Stimulated activated CD8-positive, alpha-beta memory T cell treated with anti-CD3 and anti-CD28 coated beads, Interleukin-15, amount 100 ng/mL, for 48 hours (primary cell): ENCODE data around the gene BBLN.
A peak's percentile ranks its signal among the peaks of the same experiment; 100 is the strongest.

Source experiments
- DNase-seq, 2 donors: peaks; one replicate each; pipeline ENCODE4 v3.0.0-alpha.2; 2020; ENCODE audit warnings: low read depth in 2 of 2

BBLN gene

DNA sequence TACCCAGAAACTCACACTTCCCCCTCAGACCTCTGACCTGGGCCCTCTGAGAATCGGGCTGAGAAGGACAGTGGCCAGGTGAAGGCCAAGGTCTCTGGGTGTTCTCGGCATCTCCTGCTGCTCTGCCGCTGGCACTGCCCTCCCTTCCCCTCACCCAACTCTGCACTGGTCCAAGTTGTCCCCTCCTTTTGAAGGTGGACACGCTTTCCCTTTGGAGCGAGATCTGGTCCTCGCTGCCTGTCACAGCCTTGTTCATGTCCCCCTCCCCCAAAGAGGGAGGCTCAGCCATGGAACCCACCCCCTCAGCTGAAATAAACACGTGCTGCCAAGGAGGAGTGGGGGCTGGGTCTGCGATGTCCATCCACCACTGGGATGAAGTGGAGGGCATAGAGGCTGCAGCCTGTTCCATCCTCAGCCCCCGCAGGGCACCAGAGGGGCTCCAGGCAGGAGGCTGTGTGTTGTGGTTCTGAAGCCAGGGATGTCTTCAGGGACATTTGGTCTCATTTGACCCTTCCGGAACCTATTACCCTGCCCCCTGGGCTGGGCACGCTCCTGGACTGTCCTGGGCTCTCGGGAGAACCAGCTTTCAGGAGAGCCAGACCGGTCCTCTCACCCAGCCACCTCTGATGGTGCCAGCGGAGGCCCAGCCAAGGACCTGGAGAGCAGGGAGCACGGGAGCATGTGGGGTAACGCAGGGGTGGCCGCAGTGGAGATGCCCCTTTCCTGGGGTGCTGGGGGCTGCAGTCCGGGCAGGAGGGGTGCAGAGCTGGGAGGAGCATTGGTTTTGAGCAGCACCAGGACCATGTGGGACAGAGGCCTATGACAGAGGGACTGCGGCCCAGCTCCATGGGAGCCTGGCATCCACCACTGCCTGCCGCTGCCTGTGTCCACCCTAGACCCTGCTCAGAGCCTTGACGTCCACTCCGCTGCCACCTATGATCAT lies 15.6 kb upstream of the BBLN start:
- DNase-seq: no peak

DNA sequence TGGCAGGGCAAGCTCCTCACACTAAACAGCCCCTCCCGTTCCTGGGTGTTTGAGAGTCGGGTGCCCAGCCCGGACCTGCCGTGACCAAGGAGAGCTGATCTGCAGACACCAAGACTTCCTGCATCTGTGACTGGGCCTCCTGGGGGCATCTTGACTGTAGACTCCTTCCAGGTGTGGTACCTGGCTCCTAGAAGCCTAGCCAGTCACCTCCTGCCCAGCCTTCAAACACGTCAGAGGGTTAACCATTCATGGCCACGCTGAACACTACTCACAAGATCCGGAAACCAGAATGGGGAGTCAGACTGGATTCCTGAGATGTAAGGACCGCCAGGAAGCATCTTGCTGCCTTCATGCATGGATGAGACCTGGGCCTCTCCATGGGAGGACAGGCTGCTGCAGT lies 14.5 kb upstream of the BBLN start:
- no peak for DNase-seq

DNA sequence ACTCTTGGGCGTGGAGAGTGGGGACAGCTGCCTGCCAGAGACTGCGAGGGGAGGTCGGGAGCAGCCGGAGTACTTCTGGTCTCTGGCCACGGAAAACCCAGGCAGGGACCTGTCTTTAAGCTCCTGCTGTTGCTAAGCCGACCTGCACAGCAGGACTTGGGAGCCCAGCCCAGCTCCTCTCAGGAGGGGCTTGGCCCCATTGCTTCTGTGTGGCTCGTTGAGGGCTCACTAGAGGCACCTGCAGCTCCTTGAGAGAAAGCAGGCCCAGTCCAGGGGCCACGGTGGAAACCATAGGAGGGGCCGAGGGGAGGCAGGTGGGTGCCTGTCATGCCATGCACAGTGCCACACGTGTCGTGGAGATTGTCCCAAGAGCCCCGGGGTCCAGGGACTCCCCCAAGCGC lies 14.1 kb upstream of the BBLN start:
- DNase-seq: no peak

DNA sequence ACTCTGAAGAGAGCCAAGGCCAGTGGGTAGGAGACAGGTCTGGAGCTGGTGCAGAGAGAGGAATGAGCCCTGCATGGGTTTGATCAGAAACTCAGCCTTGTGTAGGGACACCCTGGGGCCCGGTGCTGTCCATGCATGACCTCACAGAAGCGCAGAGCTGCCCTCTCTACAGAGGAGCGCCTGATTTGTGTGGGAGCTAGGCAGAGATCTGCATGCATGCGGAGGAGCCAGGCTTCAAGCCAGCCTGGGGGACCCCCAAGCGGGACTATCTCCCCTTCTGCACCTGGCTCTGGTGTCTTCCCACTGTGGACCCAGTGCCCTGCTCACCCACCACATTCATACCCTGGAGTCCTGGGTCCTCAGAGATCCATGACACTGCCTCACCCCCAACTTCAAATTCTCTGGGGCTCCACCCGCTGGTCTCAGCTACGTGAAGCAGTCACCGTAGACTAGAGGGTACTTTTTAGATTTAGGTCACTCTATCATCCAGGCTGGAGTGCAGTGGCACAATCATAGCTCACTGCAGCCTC lies 13.4 kb upstream of the BBLN start:
- DNase-seq: no peak

DNA sequence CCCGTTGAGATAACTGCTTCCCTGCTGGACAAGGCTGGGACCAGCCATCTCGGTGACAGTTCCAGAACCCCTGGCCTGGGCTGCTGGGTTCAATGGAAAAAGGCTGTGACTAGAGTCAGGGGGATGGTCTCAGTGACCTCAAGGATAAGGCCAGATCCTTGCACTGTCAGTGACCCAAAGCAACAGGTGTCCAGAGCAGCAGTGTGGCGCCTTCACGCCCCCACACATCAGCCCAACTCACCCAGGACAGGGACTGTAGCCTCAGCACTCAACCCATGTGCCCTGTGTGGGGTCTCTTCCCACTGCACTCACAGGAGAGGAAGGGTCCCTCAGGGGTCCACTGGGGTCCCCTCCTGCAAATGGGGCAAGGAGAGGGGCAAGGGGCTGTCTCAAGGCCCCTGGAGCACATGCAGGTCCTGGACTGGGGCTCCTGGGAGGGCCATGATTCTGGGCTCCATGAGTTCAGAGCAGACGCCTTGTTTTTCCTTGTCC lies 11.5 kb upstream of the BBLN start:
- DNase-seq: no peak

DNA sequence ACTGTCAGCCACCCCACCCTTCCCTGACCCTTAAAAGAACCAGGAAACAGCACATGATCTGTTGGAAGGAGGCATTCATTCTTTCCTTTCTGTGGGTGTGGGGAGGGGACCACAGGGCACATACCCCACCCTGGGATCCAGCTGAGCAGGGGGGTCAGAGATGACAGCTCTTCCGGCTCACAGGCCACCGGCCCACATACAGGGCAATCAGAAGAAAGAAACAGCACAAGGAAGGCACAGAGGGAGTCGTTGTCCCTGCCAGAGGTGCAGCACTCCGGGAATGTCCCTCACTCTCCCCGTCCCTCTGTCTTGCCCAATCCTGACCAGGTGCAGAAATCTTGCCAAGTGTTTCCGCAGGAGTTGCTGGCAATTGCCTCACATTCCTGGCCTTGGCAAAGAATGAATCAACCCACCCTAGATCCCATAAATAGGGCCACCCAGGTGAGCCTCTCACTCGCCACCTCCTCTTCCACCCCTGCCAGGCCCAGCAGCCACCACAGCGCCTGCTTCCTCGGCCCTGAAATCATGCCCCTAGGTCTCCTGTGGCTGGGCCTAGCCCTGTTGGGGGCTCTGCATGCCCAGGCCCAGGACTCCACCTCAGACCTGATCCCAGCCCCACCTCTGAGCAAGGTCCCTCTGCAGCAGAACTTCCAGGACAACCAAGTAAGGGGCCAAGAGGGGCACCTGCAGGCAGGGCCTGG lies 10.9 kb upstream of the BBLN start, which contains the start of gene LCN2:
TSS of gene LCN2 (plus strand) at position 453 of the 701 bp plus-strand sequence. CDS start at position 526, 73 bp downstream.
- DNase-seq: no peak

DNA sequence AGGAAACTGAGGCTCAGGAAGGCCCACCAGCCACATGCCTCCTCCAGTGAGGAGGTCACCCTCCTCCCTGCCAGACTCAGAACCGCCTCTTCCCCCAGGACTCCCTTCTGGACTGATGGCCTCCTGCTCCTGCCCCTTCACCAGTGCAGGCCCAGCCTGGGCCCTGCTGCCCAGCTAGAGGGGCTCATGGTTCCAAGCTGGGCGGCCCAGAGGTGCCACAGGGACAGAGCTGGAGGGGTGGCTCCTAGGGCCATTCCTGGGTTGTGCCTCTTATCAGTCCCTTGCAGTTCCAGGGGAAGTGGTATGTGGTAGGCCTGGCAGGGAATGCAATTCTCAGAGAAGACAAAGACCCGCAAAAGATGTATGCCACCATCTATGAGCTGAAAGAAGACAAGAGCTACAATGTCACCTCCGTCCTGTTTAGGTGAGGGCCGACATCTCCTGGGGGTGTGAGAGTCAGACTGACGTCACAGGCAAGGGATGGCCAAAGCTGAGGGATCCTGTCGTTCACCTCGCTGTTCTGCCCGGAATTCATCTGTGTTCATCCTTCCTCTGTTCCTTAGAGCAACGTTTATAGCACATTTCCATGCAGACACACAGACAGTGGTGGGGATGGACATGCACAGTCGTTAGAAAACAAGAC lies 10.0 kb upstream of the BBLN start:
- DNase-seq: no peak

DNA sequence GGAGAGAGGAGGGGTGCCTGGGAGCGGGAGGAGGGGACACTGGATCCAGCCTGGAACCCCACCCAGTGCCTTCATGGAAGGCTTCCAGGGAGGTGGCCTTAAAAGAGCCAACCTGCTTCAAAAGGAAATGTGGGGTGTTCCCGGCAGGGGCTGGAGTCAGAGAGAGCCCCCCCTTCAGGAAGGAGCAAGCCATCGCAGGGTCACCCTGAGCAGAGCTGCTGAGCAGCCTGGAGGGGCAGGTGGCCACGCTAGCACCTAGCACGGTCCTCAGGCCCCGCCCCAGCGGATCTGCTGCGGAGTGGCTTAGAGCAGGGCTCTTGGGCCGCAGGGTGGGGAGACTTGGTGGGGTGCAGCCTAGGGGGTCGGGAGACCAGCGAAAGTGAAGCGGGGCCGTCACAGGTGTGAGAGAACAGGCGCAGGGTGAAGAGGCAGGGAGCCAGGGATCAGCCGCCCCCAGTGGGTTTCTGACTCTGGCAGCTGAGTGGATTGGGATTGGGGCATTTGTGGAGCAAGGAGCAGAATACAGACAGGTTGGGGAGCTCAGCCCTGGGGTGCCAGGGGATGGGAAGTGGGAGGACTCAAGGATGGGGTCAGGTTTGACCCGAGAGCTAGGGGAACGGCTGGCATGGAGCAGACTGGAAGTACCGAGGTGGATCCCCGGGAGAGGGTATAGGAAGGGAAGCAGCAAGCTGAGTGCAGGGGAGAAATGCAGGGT lies 9.3 kb upstream of the BBLN start:
- no peak for DNase-seq

DNA sequence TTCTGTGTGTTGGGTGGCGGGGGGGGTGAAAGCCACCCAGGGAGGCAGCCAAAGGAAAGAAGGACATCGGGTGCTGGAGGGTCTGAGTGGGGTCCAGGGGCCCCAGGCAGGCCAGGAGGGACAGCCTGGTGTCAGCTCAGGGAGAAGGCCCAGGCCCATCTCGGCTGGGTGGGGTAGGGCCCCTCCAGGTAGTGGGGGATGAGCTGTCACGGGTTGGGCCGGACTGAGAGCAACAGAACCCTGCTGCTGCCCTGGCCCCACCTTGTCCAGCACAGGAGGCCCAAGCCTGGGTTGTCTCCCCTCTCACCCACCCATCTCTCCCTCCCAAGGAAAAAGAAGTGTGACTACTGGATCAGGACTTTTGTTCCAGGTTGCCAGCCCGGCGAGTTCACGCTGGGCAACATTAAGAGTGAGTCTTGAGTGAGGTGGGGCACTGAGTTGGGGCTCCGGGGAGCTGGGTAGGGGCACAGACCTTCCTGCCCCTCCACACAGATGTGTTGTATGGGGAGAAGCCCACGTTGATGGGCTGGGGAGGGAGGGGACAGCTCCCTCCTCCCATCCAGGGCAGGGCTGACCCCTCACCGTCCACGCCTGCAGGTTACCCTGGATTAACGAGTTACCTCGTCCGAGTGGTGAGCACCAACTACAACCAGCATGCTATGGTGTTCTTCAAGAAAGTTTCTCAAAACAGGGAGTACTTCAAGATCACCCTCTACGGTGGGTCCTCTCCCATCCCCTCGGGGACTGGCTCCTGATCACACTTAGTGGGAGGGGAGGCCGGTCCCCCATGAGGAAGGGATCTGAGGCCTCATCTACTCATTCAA lies 8.5 kb upstream of the BBLN start:
- no peak for DNase-seq

DNA sequence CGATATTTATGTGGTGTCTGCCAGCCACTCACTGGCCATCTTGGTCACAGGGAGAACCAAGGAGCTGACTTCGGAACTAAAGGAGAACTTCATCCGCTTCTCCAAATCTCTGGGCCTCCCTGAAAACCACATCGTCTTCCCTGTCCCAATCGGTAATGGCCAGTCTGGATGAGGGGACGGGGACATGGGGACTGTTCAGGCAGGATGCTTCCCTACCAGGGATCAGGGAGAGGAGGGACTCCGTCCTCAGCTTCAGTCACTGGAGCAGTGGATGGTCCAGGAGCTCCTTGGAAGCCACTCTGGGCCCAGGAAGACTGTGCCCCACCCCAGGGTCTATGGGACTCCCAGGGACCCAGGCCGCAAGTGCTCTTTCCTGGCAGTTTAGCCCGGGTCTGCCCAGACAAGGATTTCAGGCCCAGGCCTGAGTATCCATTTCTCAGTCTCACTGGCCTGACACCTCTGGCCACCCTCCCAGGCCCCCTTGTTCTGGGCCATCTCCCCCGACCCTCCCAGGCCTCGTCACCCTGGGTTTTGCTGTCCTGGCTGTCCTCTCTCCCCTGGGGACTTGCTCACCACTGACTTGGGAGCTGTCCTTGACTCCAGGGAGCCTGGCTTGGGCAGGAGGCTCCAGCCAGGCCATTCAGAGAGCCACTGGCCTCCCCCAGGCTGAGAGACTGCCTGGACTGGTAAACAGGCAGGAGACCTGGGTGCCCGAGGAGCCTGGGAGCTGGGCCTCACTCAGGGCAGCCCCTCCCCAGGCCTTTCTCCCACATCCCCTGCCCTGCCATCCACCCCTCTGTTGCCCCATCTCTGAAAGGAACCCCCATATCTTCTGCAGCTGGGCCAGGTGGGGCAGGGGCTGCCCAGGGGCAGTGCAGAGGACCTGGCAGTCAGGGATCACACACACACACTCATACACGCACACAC lies 7.7 kb upstream of the BBLN start:
- no peak for DNase-seq

DNA sequence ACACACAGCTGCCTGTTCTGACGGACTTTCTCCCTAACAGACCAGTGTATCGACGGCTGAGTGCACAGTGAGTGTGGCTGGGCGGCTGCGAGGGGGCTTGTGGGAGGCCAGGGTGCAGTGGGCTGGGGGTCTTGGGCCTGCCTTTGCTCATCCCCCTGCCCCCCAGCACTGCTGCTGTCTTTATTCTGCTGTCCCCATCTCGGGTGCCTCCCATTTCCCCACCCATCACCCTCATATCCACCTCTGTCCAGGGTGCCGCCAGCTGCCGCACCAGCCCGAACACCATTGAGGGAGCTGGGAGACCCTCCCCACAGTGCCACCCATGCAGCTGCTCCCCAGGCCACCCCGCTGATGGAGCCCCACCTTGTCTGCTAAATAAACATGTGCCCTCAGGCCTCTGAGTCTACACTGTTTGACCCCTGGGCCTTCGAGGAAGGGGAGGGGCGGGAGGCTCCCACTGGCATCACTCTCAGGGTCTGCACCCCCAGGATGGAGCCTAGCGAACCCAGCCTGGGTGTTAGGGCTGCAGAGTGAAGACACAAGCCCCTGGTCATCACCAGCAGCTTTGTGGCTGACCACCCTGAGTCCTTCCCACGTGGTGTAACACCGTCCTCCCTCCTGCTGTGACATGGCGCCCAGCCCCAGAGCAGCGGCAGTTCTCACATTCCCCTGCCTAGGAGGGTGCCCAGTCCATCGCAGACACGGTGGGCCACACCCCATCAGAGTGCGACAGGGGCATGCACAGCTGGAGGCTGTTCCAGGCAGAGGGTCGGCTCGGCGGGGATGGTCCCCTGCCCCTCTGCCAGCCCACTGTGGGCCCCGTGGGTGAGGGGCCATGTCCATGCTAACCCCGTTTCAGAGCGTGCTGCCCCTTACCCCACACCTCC lies 6.8 kb upstream of the BBLN start:
- no peak for DNase-seq

DNA sequence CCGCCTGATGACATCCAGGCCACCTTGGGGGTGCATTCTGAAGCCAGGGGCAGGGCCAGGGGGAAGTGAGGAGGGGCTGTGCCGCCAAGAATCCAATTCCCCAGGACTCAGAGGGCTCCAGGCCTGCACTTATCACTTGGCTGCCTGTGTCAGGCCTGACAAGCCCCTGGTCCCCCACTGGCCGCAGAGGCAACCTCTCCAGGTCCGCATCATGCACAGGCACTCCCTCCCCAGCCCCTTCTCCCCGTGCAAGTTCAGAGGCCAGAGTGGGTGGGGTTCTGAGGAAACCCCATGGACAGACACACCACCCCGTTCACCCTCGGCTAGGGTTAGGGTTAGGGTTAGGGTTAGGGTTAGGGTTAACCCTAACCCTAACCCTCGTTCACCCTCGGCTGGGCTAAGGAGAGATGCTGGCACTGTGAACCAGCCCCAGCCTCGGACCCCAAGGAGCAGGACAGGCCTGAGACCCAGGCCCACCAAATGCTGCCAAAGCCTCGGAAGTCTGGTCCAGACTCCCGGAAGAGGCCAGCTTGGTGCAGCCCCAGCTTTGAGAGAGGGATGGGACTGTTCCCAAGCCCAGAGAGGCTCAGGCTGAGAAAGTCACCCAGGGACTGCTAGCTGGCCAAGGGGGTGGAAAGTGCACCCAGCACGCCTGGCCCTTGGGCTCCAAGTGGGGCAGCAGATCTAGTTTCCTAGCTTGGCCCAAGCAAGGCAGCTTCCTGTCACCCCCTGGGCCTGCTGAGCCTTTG lies 5.9 kb upstream of the BBLN start:
- DNase-seq: no peak

DNA sequence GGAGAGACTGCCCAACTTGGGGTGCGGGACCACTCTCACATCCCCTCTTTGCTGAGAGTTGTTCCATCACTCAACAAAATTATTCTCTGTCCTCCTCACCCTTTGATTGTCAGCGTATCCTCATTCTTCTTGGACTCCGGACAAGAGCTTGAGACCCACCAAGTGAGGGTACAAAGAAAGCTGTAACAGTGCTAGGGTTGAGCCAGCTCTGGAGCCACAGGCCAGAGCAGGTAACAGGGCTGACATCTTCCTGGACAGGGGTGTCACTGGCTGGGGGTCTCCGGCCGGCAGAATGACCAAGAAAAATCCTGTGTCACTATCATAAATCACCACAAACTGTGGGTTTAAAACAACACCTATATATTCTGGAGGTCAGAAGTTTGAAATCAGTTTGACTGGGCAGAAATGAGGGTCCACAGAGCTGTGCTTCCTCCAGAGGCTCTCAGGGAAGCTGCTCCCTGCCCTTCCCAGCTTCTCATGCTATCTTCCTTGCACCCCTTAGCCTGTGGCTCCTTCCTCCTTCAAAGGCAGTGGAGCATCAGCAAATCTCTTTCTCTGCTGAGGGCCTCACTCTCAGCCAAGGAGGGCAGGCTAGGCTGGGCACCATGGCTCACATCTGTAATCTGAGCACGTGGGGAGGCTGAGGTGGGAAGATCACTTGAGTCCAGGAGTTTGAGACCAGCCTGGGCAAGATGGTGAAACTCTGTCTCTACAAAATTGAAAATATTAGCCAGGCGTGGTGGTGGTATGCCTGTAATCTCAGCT lies 4.1 kb upstream of the BBLN start:
- no peak for DNase-seq

DNA sequence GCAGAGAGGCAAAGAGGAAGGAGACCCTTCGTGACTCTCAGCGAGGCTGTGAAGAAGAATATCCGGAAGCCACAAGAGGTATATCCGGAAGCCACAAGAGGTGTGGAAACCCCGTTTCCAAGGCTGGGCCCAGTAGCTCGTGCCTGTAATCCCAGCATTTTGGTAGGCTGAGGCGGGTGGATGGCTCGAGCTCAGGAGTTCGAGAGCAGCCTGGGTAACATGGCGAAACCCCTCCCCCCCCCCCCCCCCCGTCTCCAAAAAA lies 612 bp upstream of the BBLN start:
- DNase-seq: peak in 1 of 2 donors; percentile 9

DNA sequence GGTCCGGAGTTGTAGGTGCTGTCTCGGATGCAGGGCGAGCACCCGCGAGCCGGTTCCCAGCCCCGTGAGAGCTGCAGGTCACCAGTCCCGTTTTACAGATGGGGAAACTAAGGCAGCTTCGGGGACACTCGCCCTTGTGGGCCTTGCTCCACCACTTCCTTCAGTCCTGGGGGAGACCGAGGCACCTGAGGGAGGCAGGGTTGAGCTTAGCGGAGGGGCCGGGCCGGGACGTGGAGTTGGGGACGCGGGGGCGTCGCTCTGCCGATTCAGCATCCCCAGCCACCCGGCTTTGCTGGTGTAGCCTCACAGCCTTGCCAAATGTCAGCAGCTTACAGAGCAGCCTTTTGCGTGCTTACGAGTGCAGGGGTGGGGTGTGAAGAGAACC lies 530 bp downstream of the BBLN start:
- DNase-seq: peak; percentile 39 to 43

DNA sequence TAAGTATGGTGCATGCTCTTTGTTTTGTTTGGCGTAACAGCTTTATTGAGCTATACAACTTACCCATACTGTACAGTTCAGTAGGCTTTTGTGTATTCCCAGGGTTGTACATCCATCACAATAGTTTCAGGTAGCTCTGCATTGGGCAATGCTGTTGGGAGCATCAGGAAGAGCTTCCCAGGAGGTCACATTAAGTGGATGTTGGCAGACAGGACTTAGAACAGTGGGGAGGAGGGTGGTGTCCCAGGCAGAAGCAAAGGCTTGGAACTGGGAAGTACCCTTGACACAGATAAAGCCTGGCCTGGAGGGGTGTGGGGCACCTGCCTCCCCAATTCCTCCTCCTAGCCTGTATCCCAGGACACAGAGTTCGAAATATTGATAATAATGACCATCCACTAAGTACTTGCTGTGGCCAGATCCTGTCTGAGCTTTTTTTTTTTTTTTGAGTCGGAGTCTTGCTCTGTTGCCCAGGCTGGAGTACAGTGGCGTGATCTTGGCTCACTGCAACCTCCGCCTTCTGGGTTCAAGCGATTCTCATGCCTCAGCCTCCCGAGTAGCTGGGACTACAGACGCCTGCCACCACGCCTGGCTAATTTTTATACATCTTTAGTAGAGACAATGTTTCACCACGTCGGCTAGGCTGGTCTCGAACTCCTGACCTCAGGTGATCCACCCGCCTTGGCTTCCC lies 1.3 kb downstream of the BBLN start:
- no peak for DNase-seq
